Stimulated activated CD8-positive, alpha-beta memory T cell treated with anti-CD3 and anti-CD28 coated beads, Interleukin-4, amount 100 ng/mL, for 4 hours (primary cell): Measurements from ENCODE around the gene SLC16A8.

Experiments used
- DNase-seq, 2 donors: peaks; one replicate each; pipeline ENCODE4 v3.0.0-alpha.2; 2020; ENCODE audit warnings: low read depth in 2 of 2, low spot score in 1 of 2

Gene SLC16A8

GRCh38 chr22:38114484-38115398 is 30.8 kb upstream of the SLC16A8 start:
- DNase-seq, result peak; percentile 42 to 43

GRCh38 chr22:38112381-38112780 is 28.4 kb upstream of the SLC16A8 start:
- no peak for DNase-seq

GRCh38 chr22:38111925-38112355 is 28.0 kb upstream of the SLC16A8 start:
- no peak for DNase-seq

- no peak for DNase-seq
Observed at GRCh38 chr22:38110863-38111852, 27.2 kb upstream of the SLC16A8 start.

- DNase-seq, result no peak
Observed at GRCh38 chr22:38110008-38110862, 26.3 kb upstream of the SLC16A8 start, which contains the start of gene BAIAP2L2. Gene BAIAP2L2, minus strand, starts transcription at chr22:38110684. Its CDS starts 159 bp downstream, at chr22:38110525.

- DNase-seq, result no peak
Observed at GRCh38 chr22:38109371-38110001, 25.5 kb upstream of the SLC16A8 start.

- no peak for DNase-seq
Observed at GRCh38 chr22:38108561-38109319, 24.8 kb upstream of the SLC16A8 start.

GRCh38 chr22:38107692-38108515 is 23.9 kb upstream of the SLC16A8 start:
- no peak for DNase-seq

GRCh38 chr22:38106814-38107578 is 23.0 kb upstream of the SLC16A8 start:
- DNase-seq, result no peak

- no peak for DNase-seq
Observed at GRCh38 chr22:38104084-38104483, 20.1 kb upstream of the SLC16A8 start.

GRCh38 chr22:38103641-38104040 is 19.7 kb upstream of the SLC16A8 start:
- DNase-seq, result no peak

- no peak for DNase-seq
Observed at GRCh38 chr22:38098410-38099249, 14.6 kb upstream of the SLC16A8 start.

GRCh38 chr22:38097557-38098409 is 13.8 kb upstream of the SLC16A8 start:
- no peak for DNase-seq

GRCh38 chr22:38097058-38097457 is 13.1 kb upstream of the SLC16A8 start:
- DNase-seq, result no peak

- no peak for DNase-seq
Observed at GRCh38 chr22:38089474-38089851, 5.5 kb upstream of the SLC16A8 start.
